NCI-H1105 treated with DMSO at 0.1 percent for 48 hours (cell line): ENCODE measurements around the gene TAF4B.
A peak's percentile ranks its signal among the peaks of the same experiment; 100 is the strongest.
"Not testable (repeated sequence)": the region's sequence is repeated elsewhere in the genome, so short reads cannot be mapped to it uniquely, and the experiment has no call there.

Experiments
- DNase-seq: peaks from one replicate; lab custom pipeline; 2025; lab: John Stamatoyannopoulos, UW

The TAF4B gene

DNA sequence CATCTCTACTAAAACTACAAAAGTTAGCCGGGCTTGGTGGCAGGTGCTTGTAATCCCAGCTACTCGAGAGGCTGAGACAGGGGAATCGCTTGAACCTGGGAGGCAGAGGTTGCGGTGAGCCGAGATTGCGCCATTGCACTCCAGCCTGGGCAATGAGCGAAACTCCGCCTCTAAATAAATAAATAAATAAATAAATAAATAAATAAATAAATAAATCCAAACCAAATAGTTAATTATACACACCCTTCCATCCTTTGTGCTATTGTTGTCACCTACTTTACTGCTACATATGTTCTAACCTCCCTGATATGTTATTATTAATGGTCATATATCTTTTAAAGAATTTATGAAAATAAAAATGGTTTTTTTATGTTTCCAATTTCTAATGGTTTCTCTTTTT lies 155.3 kb downstream of the TAF4B start:
- DNase-seq, result not testable (repeated sequence)

DNA sequence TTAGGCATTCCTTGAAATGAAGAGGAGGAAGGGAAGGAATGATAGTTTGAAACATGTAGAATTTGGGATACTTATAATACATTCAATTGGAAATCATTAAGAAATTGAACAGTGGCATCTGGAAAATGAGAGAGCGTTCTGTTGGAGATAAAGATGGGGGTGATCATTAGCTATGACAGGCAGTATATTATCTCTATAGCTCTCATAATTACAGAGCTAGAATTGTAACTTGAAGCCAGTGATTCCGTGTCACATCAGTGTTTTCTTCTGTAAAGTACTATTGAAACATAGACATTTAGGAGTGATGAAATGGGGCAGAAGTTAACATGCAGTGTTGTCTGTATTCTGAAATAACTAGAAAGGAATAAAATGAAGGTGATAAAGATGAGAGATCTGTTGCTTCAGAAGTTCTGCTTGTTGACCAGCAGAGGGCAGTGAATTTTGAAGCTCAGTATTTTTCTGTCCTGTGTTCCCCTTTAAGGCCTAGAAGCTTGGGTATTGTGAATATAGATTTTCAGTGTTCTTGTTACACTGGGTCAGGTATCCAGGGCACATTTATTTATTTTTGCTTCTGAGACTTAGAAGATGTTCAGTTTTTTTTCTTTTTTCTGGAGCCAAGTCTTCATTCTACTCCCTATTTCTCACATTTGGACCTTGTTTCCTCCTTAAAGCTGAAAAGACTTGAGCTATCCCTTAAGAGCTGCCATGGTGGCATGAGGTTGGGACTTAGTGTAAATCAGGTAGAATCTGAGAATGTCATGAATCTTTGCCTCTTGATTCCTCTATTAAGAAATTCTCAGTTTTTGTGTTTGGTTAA lies 157.4 kb downstream of the TAF4B start:
- DNase-seq, result peak; percentile 71

DNA sequence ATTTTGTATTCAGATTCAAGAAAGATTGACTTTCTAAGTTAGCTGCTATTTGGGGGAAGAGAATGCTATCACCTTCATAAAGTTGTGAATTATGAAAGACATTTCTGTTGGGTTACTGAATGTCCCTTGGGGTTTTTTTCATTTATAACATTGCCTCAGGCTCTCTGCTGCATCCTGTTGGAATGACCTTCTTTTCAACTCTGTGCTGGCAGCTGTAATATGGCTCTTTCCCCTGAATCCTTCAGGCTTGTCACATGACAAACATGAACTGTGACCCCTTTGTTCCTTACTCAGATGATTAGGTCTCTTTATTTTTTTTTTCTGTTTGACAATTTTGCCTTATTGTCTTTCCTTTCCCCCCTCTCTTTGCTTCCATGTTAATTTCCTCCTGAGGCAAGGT lies 159.8 kb downstream of the TAF4B start:
- no peak for DNase-seq

DNA sequence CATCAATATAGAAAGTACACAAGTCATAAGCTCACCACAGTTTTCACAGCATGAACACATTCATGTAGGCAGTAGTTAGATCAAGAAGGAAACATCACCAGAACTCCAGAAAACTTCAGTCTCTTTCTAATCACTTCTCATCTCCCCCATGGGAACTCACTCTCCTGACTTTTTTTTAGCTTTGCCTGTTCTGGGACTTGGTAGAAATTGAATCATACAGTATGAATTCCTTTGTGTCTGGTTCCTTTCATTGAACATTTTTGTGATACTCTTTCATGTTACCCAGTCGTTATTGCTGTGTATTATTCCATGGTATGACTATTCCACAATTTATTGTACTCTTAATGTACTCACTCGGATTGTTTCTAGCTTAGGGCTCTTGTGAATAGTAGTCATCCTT lies 160.2 kb downstream of the TAF4B start:
- no peak for DNase-seq

DNA sequence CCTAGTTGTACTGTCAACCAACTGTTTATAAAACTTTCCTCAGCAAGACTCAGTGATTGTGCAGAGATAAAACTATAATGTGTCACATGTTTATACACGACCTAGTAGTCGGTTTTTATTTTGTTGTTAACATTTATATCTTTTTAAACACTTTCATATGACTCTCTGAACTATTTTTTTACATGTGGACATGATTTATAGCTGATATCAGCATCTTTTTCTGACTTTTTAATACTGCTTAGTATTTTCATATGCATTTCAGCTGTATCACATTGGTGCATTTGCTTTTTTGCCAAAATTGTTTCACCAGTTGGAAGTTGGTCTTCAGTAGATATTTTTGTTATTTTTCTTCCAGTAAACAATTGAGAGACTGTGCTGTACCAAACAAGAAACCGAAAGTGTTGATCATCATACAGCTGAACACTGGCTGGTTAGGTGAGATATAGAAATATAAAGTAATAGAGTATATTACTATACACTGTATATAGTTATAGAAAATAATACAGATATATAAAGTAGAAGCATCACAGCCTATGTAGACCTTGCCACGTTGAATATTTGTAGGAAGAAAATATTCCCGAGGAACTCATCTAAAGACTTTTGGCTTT lies 167.9 kb downstream of the TAF4B start:
- no peak for DNase-seq

DNA sequence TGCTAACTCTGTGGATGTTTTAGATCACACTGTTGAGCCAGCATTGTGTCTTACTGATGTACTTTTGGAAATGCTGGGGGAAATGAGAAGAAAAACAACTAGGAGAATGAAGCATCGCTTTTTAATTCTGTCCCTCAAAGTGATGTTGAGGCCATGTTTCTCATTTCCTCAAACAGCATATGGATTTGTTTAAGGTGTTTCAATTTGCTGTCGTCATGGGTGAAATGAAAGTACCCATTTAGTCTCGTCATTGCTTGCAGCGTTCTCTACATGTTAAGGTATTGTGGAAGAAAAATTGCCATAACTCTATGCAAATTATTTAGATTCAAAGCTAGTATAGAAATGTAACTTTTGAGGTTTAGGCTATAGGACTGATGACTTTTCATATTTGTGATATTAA lies 170.8 kb downstream of the TAF4B start:
- DNase-seq, result no peak

DNA sequence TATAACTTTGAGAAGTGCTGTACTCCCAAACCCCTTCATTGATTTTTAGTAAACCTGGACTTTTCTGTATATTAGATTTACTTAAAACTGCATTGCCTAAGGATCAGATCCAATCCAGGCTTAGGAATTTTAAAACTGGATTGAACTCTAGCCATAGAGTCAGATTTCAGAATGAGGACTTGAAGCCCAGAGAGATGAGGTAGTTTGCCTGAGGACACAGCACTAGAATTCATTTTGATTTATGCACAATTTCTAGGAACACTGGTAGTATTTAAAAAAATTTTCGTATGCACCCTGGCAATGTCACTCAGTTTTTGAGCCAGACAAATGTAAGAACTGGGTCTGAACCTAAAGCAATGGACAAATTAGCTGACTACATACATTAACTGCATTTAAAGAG lies 177.2 kb downstream of the TAF4B start:
- DNase-seq, result no peak

DNA sequence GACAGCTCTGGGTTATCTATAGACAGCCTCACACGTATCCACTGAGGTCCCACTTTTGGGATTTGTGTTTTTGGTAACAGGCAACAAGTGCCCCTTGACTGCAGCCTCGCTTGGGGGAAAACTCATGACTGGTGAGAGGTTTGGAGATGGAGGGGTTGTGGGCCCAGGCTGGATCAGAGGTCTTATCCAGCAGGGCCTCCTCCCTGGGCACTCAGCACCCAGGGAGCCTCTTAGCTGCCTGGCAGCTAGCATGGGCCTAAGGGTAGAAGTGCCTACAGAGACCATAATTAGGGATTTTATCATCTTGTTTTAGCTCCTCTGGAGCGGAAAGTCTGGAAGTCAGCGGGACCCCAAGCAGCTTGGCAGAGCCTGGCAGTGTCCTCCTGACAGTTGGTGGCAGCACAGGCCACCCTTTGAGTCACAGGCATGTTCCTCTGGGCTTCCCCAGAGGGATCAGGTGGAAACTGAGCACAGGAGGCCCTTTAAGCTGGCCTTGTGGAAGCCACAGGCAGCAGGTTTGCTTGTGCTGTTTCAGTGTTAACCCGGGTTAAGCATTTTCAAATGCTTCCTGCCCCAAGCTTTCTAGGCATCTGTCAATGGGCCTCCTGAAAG lies 179.1 kb downstream of the TAF4B start:
- peak; percentile 27 for DNase-seq

DNA sequence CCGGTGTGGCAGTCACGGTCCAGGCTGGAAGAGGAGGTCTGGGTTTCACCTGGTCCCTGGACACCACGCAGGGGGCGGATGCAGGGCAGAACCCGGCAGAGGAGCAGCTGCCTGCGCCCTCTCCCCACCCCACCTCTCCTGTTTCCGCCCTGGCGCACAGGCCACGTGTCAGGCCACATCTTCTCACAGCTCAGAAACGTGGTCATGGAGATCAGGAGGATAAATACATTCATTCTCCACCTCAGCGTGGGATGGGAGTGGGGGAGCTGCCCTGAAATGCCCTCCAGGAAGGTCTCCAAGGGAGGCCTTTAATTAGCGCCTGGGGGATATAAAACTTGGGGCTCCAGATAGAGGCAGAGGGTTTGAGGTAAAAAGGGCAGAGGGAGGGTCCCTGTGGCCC lies 180.1 kb downstream of the TAF4B start:
- DNase-seq, result no peak

DNA sequence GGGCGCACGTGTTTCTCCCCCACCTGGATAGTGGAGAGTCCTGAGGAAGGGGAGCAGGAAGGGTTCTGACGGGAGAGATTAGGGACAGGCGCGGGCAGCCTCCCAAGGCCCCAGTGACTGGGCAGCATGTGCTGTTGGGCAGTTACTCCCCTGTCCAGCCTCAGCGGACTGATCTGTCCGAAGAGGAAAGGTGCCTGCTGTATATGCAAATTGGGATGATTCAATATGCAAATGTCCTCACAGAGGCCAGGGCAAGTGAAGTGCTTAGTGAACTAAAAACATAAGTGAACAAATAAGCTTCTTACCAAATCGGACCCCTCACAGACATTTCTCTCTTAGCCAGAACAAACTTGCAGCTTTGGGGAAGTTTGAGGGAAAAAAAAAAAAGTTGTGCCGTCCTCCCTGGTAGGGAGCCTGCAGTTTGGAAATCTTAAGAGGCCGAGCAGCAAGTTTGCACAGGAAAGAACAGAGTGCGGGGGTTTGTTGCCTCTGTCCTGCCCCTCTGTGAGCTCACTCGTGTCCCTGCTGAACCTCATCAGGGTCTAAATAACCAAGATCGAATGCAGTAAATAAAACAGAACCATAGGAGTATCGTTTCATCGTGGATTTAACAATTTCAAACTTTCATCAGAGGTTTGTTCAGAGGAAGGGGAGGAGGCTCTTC lies 180.7 kb downstream of the TAF4B start:
- peak; percentile 4 for DNase-seq

DNA sequence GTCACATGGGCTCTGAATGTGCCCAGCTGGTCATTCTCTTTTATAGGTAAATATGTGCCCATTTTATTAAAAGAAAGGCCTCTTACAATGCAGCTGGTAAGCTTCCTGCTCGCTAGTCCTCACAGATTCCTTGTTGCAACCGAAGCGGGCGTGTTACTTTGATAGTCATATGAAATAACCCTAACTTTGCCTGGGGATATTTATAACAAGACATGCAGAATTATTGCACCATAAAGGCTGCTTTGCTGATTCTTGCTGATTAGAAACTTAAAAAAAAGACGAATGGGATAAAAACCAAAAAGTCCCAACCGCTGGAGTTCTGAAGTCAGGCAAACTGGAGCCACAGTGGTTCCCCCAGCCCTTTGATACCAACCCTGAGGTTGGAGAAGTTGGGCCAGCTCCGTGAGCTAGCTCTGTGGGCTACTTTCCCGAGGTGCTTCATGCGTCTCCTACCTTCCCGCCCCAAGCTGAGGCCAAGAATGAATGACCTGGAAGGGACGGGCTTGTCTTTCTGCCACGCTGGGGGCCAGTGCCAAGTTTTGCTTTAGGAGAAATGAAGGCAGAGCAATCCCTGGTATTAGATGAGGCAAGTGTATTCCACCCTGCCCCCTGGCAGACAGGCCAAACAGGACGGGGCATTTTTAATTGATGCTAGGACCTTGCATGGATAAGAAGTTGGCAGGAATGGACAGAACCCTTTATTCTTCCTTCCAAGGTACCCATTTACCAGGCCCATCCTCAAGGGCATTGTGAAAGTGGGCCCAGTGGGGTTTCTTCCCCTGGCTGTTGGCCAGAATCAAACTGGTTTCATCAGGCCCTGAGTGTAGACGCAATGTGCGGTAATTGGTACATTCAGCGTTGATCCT lies 181.7 kb downstream of the TAF4B start:
- DNase-seq, result no peak

DNA sequence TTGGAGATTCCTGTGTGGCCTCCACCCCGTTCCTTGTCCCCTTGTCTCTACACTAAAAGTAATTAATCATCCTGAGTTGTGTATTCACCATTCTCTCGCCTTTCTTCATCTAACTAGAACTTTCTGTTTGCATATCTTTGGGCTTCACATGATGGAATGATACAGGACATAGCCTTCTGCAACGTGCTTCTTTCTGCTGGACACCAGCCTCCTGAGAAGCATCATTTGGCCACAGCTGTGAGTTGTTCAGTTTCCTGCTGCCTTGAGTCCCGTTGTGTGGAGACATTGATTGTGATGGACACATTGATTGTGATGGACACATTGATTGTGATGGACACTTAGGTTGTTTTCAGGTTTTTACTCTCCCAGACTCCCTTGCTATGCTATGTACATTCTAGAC lies 182.8 kb downstream of the TAF4B start:
- DNase-seq, result no peak

DNA sequence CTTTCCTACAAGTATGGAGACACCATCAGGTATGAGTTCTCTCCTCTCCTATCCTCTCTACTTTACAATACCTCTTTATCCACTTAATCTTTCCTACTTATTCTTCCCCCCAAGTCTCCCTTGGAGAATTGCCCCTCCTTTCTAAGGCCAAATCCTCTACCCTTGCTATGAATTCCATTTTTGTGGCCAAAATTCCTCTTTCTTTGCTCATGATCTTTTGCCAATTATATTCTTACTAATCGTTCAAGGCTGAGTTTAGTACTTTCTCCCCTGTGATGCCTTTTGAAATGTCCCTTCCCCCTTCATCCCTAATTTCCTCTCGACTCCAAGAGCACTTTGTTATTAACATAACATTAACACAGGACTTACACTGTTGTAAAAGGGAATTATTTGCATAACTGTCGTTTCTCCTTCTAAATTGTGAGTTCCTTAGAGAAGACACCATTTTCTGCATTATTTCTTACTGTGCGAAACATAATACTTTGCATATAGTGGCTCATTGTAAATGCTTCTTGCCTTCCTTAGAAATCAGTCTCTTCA lies 188.7 kb downstream of the TAF4B start:
- DNase-seq, result no peak

DNA sequence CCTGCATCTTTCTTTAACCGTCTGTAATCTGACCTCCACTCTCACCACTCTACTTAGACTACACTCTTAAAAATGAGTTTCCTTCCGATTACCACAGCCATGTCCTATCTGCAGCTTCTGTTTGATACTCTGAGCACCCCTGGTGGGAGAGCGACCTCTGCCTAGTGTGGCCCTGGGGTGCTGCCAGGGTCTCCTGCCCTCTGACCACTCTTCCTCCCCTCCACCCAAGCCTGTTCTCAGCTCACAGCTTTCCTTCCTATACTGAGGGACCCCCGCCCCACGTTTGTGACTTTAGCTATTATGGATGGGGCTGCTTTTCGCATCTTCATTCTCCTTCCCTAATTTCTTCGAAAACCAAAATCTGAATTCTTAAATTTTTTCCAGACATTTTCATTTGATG lies 189.4 kb downstream of the TAF4B start:
- DNase-seq, result no peak

DNA sequence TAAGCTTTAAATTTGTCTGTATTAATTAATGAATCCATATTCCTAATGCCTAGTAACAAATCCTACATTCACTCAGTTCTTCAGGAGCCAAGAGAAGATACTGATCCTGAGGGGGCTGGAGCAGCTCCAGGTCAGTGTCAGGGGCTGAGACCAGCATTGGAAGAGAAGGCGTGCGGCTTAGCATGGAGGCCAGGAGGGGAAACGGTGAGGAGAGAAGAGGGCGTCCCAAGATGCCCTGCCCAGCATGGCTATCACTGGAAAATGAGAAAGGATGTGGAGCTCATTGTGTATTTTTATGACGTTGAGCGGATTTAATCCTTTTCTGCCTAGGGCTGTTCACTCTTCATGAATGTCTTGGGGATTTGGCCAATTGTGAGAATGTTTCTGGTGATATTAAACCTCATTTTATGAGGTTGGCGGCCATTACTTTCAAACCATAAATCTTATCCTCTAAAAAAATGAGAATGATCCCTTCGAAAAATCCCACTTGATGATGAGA lies 190.5 kb downstream of the TAF4B start:
- DNase-seq, result no peak

DNA sequence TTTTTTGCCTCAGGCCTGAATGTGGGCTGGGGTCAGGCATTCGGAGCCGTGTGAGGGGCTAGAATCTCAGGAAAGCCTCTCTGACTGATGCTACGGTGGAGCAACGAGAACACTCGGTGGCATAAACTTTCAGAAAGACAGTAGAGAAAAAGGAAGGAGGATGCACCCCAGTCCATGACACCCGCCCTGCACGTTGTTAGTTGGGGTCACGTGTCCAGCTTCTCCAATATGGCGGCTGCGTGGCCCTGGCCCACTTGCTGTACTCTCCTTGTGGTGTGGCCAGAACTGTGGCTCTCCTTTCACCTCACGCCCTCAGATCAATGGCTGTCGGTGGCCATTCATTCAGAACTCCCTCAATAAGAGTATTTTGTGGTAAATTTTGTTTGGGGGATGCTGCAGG lies 190.9 kb downstream of the TAF4B start:
- no peak for DNase-seq

DNA sequence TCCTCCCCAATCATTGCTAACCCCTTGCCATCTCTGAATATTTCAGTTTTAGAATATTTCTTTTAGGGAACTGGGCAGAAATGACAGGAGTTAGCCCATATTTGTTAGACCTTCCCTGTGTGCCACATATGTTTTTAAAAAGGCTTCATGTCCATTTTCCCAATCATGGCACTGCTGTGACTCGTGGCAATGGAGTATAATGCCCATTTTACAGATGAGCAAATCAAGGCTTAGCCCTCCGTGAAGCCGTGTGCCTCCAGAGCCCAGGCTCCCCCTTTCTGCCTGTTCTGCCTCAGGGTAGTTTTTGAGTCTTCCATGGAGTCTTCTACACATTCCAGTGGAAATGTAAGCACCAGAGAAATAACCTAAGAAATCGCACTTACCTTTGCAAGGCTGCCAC lies 192.0 kb downstream of the TAF4B start:
- DNase-seq, result no peak

DNA sequence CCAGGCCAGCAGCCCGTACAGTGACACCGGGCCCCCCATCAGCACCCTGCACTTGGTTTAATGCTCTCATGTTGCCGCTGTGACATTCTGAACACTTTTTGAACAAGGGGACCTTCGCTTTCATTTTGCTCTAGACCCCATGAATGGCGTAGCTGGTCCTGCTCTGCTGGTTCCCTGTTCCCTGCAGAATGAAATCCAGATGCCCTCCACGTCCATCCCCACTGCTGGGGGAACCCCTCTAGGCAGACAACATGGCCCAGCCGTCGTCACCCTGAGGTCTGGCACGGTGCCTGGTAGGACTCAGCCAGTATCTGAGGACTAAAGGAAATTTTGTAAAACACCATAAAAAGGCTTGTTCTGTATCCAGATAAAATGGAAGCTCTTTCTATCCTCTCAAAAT lies 193.5 kb downstream of the TAF4B start:
- no peak for DNase-seq

DNA sequence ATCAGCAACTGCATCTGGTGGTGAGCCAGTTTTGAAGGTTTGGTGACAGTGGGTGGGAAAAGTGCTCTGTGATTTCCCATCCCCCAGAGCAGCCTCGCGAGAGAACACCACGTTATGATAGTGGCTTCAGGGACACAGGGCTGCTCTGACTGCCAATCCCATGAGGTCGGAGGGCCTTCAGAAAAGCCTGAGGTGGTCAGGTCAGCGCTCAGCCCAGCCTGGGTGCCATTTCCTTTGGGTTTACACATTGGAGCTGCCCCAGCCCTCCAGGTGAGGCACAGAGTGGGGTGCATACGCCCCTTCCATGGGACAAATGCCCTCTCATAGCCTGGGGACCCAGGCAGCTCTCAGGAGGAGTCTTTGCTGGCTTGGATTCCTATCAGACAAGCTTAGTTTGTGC lies 195.3 kb downstream of the TAF4B start:
- DNase-seq, result no peak

DNA sequence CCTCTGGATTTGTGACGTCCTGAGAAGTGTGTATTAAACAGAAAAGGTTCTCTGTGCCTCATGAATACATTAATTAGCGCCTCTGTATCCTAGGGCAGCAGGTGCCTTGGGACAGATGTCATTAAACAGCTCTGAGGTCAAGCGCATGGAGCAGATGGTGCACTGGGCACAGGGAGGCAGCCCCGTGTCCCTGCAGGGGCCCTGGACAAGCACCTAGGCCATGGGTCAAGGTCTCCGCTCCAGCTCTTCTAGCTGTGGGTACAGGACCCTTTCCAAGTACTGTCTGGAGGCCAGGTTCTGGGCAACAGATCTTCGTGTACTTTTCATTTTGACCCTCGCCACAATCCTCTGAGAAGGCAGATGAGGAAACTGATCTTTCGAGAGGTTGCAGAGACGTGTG lies 195.7 kb downstream of the TAF4B start:
- no peak for DNase-seq

DNA sequence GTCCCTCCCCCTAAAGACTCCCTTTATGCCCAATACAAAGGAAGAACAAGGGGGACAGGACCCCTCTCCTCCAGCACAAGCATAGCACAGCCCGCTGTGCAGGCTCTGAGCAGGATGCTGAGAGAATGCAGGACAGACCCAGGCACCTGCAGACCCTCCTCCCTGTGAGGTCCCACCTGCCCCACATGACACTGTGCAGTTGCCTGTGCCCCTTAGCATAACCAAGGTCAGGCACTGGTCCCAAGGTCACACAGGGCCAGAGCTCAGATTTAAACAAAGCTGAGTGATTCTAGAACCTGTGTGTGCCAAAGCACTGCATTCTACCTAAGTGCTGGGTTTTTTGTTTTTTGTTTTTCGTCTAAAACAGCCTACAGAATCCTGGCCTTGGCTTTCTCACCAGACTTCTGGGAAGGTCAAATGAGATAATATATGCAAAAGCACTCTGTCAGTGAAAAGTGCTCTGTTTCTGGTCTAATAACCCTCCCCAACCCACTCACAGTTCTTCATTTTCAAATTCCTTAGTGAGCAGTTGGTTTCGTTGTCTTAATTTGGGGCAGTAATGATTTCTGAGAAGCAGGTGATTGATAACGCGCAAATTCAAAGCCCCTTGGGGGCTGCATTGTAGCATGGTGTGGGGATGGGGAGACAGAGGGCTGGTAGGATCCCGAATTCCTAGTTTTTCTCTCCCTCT lies 196.4 kb downstream of the TAF4B start:
- no peak for DNase-seq
